WTC11 (cell line): ENCODE data around the gene CXCL16.

Experiments used
- IRF2 ChIP-seq: sonication (generic); formaldehyde crosslinking; IDR thresholded peaks from 2 replicates; pipeline ENCODE4 v1.8.0; 2022; ENCODE audit warnings: low read depth, missing genetic modification reagents, borderline replicate concordance
- NR3C1 ChIP-seq: sonication (generic); formaldehyde crosslinking; conservative IDR thresholded peaks from 2 replicates; pipeline ENCODE4 v1.8.1; 2023; ENCODE audit warnings: low read depth, mild to moderate bottlenecking, missing genetic modification reagents
- SMAD4 ChIP-seq: sonication (generic); formaldehyde crosslinking; IDR thresholded peaks from 2 replicates; pipeline ENCODE4 v1.8.0; 2022; ENCODE audit warnings: mild to moderate bottlenecking, missing genetic modification reagents
- USF2 ChIP-seq: sonication (generic); formaldehyde crosslinking; IDR thresholded peaks from 2 replicates; pipeline ENCODE4 v1.8.1; 2023; ENCODE audit warnings: mild to moderate bottlenecking, missing genetic modification reagents, moderate library complexity
- TF ChIP-seq, protein P1 (sequence below): fragments of 200-600 bp; IDR thresholded peaks from 2 replicates; pipeline ENCODE4 v1.8.0; 2022; ENCODE audit warnings: antibody characterized with exemption
- TF ChIP-seq, protein P2 (sequence below): sonication (generic); formaldehyde crosslinking; IDR thresholded peaks from 2 replicates; pipeline ENCODE4 v1.8.1; 2022; ENCODE audit warnings: mild to moderate bottlenecking, missing genetic modification reagents, moderate library complexity, borderline replicate concordance

DNA sequence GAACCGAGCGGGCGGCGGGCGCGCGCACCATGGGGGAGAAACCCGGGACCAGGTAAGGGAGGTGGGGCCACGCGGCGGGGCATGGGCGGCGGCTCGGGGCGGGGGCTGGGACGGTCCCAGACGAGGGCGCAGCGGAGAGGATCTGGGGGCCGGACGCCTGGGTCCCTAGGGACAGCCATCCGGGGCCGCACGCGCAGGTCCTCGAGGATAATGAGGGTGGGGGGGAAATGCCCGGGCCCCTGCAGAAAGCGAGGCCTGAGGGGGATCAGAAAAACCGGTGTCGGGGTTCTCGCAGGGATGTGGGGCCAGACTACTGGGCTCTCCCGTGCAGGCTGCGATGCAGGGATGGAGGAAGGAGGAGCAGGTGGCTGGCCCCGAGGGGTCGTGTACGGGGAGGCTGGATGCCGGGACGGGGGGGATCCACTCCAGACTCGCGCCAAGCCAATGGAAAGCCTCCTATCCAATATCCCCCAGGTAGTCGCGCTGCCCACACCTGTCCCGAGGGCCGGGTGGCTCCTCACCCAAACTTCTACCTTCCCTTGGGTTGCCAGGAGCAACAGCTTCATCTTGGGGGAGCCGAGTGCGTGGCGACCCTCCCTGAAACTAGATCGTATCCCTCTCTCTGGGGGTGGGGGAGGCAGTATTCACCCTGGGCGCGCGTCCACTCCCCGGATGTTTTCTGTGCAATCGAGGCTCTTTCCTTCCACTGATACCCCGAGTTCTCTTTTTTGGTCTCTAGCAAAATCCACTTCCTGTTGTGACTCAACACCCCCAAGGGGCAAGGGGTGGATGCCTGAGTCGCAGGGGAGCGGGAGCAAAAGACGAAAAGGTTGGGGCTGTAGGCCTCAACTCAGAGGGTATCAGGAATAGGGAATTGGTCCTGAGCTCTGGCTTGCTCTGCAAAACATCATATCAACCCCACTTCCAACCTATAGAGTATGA is 28.8 kb downstream of the CXCL16 start:
- TF ChIP-seq USF2 (CRISPR knock-in tag) (no peak), IRF2 (CRISPR knock-in tag) (no peak), SMAD4 (CRISPR knock-in tag) (no peak), NR3C1 (no peak)
- TF ChIP-seq, protein P1, sequence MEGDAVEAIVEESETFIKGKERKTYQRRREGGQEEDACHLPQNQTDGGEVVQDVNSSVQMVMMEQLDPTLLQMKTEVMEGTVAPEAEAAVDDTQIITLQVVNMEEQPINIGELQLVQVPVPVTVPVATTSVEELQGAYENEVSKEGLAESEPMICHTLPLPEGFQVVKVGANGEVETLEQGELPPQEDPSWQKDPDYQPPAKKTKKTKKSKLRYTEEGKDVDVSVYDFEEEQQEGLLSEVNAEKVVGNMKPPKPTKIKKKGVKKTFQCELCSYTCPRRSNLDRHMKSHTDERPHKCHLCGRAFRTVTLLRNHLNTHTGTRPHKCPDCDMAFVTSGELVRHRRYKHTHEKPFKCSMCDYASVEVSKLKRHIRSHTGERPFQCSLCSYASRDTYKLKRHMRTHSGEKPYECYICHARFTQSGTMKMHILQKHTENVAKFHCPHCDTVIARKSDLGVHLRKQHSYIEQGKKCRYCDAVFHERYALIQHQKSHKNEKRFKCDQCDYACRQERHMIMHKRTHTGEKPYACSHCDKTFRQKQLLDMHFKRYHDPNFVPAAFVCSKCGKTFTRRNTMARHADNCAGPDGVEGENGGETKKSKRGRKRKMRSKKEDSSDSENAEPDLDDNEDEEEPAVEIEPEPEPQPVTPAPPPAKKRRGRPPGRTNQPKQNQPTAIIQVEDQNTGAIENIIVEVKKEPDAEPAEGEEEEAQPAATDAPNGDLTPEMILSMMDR, result no peak
- TF ChIP-seq, protein P2, sequence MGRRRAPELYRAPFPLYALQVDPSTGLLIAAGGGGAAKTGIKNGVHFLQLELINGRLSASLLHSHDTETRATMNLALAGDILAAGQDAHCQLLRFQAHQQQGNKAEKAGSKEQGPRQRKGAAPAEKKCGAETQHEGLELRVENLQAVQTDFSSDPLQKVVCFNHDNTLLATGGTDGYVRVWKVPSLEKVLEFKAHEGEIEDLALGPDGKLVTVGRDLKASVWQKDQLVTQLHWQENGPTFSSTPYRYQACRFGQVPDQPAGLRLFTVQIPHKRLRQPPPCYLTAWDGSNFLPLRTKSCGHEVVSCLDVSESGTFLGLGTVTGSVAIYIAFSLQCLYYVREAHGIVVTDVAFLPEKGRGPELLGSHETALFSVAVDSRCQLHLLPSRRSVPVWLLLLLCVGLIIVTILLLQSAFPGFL (CRISPR knock-in tag), result no peak
